SK-N-SH treated with all-trans-retinoic acid at 6 μM for 48 hours (cell line): ENCODE results near the gene RFNG.

ENCODE experiments used
- ATAC-seq: fragments of 200-7000 bp; cut with Tn5 transposase; 3 replicates; pipeline ENCODE4 v1.9.1; 2020; ENCODE audit warnings: mild to moderate bottlenecking, moderate library complexity
- BACH2 ChIP-seq: fragments of 250-450 bp; sonication (Bioruptor Pico); IDR thresholded peaks from 2 replicates; pipeline ENCODE4 v1.9.0; 2021; ENCODE audit warnings: mild to moderate bottlenecking, borderline replicate concordance
- CREB5 ChIP-seq: fragments of 250-450 bp; sonication (Bioruptor Pico); IDR thresholded peaks from 2 replicates; pipeline ENCODE4 v1.5.1; 2020; ENCODE audit warnings: low read depth, mild to moderate bottlenecking, moderate library complexity
- CSDC2 ChIP-seq: fragments of 250-450 bp; sonication (Bioruptor Pico); IDR thresholded peaks from 2 replicates; pipeline ENCODE4 v1.5.0; 2020; ENCODE audit warnings: mild to moderate bottlenecking, moderate library complexity
- CSRNP3 ChIP-seq: fragments of 250-450 bp; sonication (Bioruptor Pico); IDR thresholded peaks from 2 replicates; pipeline ENCODE4 v1.5.1; 2021; ENCODE audit warnings: mild to moderate bottlenecking, moderate library complexity
- ESRRG ChIP-seq: fragments of 250-450 bp; sonication (Bioruptor Pico); IDR thresholded peaks from 2 replicates; pipeline ENCODE4 v1.6.1; 2021; ENCODE audit warnings: mild to moderate bottlenecking
- GLIS3 ChIP-seq: fragments of 250-450 bp; sonication (Bioruptor Pico); IDR thresholded peaks from 2 replicates; pipeline ENCODE4 v1.5.0; 2020; ENCODE audit warnings: mild to moderate bottlenecking, moderate library complexity
- ISL1 ChIP-seq: fragments of 250-450 bp; sonication (Bioruptor Pico); IDR thresholded peaks from 2 replicates; pipeline ENCODE4 v2.1.2; 2022; ENCODE audit warnings: mild to moderate bottlenecking, moderate library complexity
- OSR1 ChIP-seq: fragments of 250-450 bp; sonication (Bioruptor Pico); IDR thresholded peaks from 2 replicates; pipeline ENCODE4 v1.8.0; 2022; ENCODE audit warnings: moderate library complexity, mild to moderate bottlenecking, inconsistent platforms
- PATZ1 ChIP-seq: fragments of 250-450 bp; sonication (Bioruptor Pico); IDR thresholded peaks from 2 replicates; pipeline ENCODE4 v1.8.0; 2020; ENCODE audit warnings: mild to moderate bottlenecking, moderate library complexity, borderline replicate concordance
- POU6F1 ChIP-seq: fragments of 250-450 bp; sonication (Bioruptor Pico); IDR thresholded peaks from 2 replicates; pipeline ENCODE4 v1.8.0; 2021; ENCODE audit warnings: low read depth, mild to moderate bottlenecking, moderate library complexity, borderline replicate concordance
- PPARA ChIP-seq: fragments of 250-450 bp; sonication (Bioruptor Pico); IDR thresholded peaks from 2 replicates; pipeline ENCODE4 v1.5.0; 2020; ENCODE audit warnings: mild to moderate bottlenecking, borderline replicate concordance
- RARB ChIP-seq: fragments of 250-450 bp; sonication (Bioruptor Pico); IDR thresholded peaks from 2 replicates; pipeline ENCODE4 v1.8.0; 2021; ENCODE audit warnings: mild to moderate bottlenecking, moderate library complexity
- SNAI2 ChIP-seq: fragments of 250-450 bp; sonication (Bioruptor Pico); IDR thresholded peaks from 2 replicates; pipeline ENCODE4 v1.5.0; 2020; ENCODE audit warnings: mild to moderate bottlenecking, moderate library complexity
- TCF4 ChIP-seq: fragments of 250-450 bp; sonication (Bioruptor Pico); IDR thresholded peaks from 2 replicates; pipeline ENCODE4 v1.8.0; 2021; ENCODE audit warnings: mild to moderate bottlenecking, moderate library complexity, borderline replicate concordance
- TOX ChIP-seq: fragments of 250-450 bp; sonication (Bioruptor Pico); IDR thresholded peaks from 2 replicates; pipeline ENCODE4 v1.8.0; 2021; ENCODE audit warnings: mild to moderate bottlenecking, moderate library complexity, borderline replicate concordance
- ZC3H10 ChIP-seq: fragments of 250-450 bp; sonication (Bioruptor Pico); IDR thresholded peaks from 2 replicates; pipeline ENCODE4 v1.5.1; 2021; ENCODE audit warnings: mild to moderate bottlenecking, moderate library complexity
- ZFP30 ChIP-seq: fragments of 450-650 bp; formaldehyde crosslinking; IDR thresholded peaks from 2 replicates; pipeline ENCODE4 v1.5.0; 2022; ENCODE audit warnings: mild to moderate bottlenecking, moderate library complexity
- ZNF565 ChIP-seq: fragments of 450-650 bp; formaldehyde crosslinking; conservative IDR thresholded peaks from 2 replicates; pipeline ENCODE4 v1.5.0; 2020; ENCODE audit warnings: low read depth, mild to moderate bottlenecking, moderate library complexity
- ZNF70 ChIP-seq: fragments of 450-650 bp; formaldehyde crosslinking; IDR thresholded peaks from 2 replicates; pipeline ENCODE4 v1.5.0; 2020; ENCODE audit warnings: mild to moderate bottlenecking, moderate library complexity
- ZNF8 ChIP-seq: fragments of 450-650 bp; formaldehyde crosslinking; IDR thresholded peaks from 2 replicates; pipeline ENCODE4 v1.5.0; 2020; ENCODE audit warnings: mild to moderate bottlenecking, moderate library complexity
- TF ChIP-seq, protein P1 (sequence below): fragments of 250-450 bp; sonication (Bioruptor Pico); IDR thresholded peaks from 2 replicates; pipeline ENCODE4 v1.5.0; 2020; ENCODE audit warnings: mild to moderate bottlenecking, moderate library complexity

The RFNG gene

DNA sequence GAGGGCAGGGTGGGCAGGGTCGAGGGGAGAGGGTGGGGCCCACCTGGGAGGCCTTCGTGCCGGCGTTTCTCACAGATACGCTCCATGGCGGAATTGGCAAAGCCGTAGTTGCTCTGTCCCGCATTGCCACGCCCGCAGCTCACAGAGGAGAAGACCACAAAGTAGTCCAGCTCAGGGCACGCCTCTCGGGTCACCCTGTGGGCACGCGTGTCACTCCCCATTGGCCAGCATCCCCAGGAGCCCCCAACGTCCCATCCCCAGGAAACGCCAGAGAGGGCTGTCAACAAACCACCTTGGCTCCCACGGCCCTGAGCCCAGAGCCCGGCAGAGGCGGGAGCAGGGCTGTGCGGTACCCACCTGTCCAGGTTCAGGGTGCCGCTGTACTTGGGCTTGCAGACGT lies 30.4 kb upstream of the RFNG start:
- TF ChIP-seq ZFP30 (CRISPR knock-in tag), result no peak
- TF ChIP-seq, all 23 proteins: peak for 0
- no peak for ATAC-seq

GRCh38 chr17:82081546-82081945 lies 29.9 kb upstream of the RFNG start:
- TF ChIP-seq ZNF8 (CRISPR knock-in tag), result no peak
- no peak for TF ChIP-seq BACH2 (CRISPR knock-in tag)
- TF ChIP-seq, protein P1, sequence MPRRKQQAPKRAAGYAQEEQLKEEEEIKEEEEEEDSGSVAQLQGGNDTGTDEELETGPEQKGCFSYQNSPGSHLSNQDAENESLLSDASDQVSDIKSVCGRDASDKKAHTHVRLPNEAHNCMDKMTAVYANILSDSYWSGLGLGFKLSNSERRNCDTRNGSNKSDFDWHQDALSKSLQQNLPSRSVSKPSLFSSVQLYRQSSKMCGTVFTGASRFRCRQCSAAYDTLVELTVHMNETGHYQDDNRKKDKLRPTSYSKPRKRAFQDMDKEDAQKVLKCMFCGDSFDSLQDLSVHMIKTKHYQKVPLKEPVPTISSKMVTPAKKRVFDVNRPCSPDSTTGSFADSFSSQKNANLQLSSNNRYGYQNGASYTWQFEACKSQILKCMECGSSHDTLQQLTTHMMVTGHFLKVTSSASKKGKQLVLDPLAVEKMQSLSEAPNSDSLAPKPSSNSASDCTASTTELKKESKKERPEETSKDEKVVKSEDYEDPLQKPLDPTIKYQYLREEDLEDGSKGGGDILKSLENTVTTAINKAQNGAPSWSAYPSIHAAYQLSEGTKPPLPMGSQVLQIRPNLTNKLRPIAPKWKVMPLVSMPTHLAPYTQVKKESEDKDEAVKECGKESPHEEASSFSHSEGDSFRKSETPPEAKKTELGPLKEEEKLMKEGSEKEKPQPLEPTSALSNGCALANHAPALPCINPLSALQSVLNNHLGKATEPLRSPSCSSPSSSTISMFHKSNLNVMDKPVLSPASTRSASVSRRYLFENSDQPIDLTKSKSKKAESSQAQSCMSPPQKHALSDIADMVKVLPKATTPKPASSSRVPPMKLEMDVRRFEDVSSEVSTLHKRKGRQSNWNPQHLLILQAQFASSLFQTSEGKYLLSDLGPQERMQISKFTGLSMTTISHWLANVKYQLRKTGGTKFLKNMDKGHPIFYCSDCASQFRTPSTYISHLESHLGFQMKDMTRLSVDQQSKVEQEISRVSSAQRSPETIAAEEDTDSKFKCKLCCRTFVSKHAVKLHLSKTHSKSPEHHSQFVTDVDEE (CRISPR knock-in tag), result no peak
- no peak for TF ChIP-seq ZC3H10
- TF ChIP-seq POU6F1, result no peak
- no peak for TF ChIP-seq CREB5 (CRISPR knock-in tag)
- TF ChIP-seq OSR1 (CRISPR knock-in tag), result no peak
- TF ChIP-seq RARB, result no peak
- no peak for TF ChIP-seq CSDC2 (CRISPR knock-in tag)
- no peak for TF ChIP-seq ZNF565
- TF ChIP-seq PATZ1 (CRISPR knock-in tag), result no peak
- TF ChIP-seq ZFP30 (CRISPR knock-in tag), result no peak
- TF ChIP-seq TOX (CRISPR knock-in tag), result no peak
- no peak for TF ChIP-seq PPARA (CRISPR knock-in tag)
- no peak for TF ChIP-seq ISL1 (CRISPR knock-in tag)
- TF ChIP-seq SNAI2 (CRISPR knock-in tag), result no peak

DNA sequence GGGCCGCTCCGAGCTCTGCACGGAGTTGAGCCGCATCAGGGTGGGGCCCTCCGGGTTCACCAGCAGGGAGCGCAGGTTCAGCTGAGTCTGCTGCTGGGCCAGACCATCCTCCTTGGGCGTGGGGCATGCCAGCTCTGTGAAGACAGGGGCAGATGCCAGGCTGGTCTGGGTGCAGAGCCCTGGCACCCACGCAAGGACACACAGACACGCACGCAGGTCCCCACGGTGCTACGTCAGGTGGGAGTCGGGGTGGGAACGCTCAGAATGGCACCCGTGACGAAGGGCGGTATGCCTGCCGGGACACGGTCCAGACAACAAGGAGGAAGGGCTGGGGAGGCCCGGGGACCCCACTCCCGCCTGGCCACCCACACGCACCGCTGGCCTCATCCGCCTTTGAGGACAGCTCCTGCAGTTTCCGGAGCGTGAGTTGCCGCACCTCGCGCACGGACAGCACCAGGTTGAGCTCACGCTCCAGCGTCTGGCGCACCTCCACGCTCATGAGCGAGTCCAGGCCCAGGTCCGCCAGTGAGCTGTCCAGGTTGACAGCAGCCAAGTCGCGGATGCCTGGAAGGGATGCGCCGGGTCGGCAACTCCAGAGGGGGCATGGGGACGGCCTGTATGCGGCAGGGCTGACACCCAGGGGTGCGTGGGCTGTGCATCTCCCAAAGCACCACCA lies 29.3 kb upstream of the RFNG start:
- TF ChIP-seq OSR1 (CRISPR knock-in tag) (no peak), TCF4 (CRISPR knock-in tag) (no peak), ISL1 (CRISPR knock-in tag) (no peak), ESRRG (no peak), ZNF70 (CRISPR knock-in tag) (no peak), BACH2 (CRISPR knock-in tag) (no peak)
- ATAC-seq, result no peak

More at GRCh38 chr17:82081546-82081945, 29.9 kb upstream of the RFNG start:
- no peak for ATAC-seq

GRCh38 chr17:82080048-82080788 lies 28.6 kb upstream of the RFNG start:
- TF ChIP-seq CSRNP3 (CRISPR knock-in tag), result no peak
- TF ChIP-seq ESRRG, result no peak
- TF ChIP-seq POU6F1, result no peak
- no peak for TF ChIP-seq ISL1 (CRISPR knock-in tag)
- no peak for TF ChIP-seq ZNF565
- TF ChIP-seq TOX (CRISPR knock-in tag), result no peak
- TF ChIP-seq SNAI2 (CRISPR knock-in tag), result no peak
- TF ChIP-seq ZNF70 (CRISPR knock-in tag), result no peak
- TF ChIP-seq GLIS3 (CRISPR knock-in tag), result no peak
- no peak for TF ChIP-seq ZNF8 (CRISPR knock-in tag)
- ATAC-seq, result no peak
